Ramos (cell line): Measurements from ENCODE around the gene PRXL2B.

ENCODE experiments used
- in situ Hi-C: fragments of 300-500 bp; cut with MboI; formaldehyde crosslinking; loops from one replicate; pipeline ENCODE4 v1.14.3; 2022; ENCODE audit warnings: low sequenced_read_pairs; ENCODE audit not compliant: unreplicated experiment

PRXL2B gene

DNA sequence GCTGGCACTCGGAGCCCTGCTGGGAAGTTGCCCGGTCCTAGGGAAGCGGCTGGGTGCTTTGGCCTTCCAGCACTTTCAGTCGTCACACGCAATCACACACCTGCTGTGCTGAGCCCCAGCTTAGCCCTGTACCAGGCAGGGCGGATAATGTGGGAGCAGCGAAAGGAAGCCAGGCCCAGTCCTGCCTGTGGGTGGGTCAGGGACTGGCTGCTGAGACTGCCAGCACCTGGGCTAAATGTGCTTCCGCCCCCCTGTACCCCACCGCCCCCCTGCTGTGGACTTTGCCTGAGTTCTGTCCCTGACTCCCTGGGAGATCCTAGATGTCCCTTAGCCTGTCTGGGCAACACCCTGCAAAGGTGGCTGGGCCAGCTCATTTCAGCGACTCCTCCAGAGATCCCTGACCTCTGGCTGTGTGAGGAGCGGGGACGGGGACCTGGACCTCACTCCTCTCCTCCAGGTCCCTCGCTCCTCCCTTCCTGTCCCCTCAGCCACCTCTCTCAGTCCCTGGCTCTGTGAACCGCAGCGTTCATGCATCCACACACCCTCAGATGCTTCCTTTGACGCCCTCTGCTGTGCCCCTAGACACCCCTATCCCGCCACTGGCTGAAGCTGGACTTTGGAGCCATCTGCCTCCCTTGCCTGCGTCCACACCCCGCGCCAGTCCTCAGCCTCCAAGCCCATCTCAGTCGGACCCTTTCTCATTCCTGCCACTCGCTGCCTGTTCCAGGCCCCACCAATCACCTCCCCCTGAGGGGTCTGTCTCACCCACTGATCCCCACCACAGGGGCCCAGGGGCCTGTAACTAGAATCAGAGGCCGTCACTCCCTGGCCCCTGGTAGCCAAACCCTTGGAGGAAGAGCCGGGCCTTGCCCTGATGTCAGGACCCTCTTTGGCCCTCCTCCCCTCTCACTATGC is 44.8 kb downstream of the PRXL2B start:
- in situ Hi-C loops = no loop called here

DNA sequence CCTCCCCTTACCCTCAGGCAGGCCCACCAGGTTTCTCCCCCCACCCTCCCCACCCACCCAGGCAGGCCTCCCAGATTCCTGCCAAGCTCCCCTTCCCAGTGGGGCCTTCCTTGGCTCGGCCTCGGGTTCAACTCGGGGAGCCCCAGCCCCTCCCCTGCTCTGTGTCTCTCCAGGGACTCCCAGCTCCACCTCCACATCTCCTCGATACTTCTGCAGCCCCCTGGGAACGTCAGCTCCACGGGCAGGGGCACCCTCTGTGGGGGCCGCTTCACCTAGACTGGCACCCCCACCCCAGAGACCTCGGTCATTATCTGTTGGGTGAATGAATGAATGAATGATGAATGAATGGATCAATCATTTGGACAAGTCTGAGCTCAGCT is 45.5 kb downstream of the PRXL2B start:
- in situ Hi-C loops = no loop called here

GRCh38 chr1:2632561-2633361 is 46.2 kb downstream of the PRXL2B start, which contains the start of gene MMEL1:
MMEL1 (minus strand) TSS chr1:2633016; CDS start chr1:2629484, 3,532 bp downstream.
- in situ Hi-C loops = no loop called here

DNA sequence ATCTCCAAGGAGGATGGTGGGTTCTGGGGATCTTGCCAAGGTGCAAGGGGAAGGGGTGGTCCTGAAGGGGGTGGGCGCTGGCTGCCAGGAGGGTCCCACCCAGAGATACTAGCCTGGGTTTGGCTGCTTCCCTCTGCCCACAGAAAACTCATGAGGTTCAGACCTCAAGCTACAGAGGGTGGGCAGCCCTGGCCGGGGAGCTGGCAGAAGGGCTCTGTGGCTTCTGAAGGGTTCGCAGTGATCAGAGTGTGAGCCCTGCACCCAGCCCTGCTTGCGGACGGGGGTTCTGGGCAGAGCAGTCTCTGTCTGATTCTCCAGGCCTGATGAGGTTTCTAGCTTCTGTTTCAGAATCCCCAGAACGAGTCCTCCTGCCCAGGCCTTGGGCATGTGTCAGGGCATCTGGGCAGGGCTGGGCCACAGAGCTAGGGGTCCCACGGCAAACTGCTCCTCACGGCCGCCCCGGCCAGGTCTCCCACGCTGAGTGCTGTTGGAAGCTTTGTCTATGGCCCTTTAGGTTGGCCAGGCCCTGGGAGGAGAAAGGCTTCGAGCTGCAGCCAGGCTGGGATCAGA is 46.9 kb downstream of the PRXL2B start:
- in situ Hi-C loops = no loop called here

DNA sequence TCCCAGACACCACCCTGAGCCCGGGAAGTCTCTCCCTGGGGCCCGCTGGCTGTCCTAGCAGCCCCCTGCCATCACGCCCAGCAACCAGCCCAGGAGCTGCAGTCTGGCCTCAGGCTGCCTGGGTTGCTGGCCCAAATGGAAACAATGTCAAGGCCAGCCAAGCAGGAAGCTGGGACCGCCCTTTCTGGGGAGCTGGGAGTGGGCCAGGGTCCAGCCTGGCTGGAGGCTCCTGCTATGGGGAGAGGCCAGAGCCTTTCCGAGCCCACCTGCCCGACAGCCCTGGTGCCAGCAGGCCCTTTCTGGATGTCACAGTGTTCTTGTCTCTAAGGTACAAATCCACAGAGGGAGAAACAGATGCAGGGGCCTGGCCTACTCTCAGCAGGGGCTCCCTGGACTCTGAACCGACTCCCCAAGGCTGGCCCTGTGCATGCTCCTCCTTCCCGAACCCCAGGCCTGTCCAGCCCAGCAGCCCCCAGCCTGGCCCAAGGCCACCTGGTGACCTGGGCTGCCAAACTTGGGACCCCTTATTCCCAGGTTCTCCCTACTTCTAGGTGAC is 47.4 kb downstream of the PRXL2B start:
- in situ Hi-C loops = no loop called here

DNA sequence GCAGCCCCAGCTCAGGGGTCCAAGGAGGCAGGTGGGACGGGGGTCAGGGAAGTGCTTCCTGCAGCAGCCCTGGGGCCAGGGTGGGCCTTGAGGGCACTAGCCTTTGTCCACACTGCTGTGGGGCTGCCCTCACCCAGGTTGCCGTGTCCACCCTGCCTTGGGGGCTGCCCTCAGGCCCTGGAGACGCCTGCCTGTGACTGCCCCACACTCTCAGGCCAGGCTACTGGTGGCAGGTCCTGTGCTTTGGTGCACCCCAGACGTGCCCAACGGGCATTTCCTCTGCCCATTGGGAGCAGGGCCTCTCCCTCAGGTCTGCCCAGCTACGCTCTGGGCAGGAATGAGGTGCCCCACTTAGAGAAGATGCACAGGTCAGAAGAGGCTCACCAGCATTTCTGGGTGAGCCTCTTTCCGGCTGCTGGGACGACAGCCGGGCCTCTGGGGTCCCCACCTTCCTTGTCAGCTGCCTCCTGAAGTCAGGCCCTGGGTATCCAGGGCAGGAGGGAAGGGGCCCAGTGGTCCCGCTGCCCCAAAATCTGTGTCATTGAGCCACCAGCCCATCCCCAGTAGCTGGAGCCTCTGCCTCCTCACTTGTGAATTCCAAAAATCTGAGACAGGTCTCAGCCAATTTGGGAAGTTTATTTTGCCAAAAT is 48.9 kb downstream of the PRXL2B start:
- in situ Hi-C loops = no loop called here

DNA sequence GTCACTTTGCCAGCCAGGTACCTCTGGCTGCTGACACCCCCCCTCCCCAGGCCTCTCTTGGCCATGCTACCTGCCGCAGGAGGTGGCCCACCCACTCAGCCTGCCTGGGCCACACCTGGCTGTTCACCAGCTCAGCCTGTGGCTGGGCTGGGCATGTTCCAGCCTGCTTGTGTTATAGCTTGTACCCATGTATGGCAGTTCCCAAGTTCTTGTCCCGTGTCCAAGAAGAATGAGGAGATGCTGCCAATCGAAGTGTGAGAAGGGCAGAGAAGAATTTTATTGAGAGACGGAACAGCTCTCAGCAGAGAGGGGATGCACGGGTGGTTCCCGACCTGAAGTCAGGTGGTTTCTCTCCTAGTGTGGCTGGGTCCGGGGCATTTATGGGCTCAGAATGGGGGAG is 50.2 kb downstream of the PRXL2B start:
- in situ Hi-C loops = no loop called here

- in situ Hi-C loops = no loop called here
These were observed 51.0 kb downstream of the PRXL2B start for GRCh38 chr1:2637442-2638145.

DNA sequence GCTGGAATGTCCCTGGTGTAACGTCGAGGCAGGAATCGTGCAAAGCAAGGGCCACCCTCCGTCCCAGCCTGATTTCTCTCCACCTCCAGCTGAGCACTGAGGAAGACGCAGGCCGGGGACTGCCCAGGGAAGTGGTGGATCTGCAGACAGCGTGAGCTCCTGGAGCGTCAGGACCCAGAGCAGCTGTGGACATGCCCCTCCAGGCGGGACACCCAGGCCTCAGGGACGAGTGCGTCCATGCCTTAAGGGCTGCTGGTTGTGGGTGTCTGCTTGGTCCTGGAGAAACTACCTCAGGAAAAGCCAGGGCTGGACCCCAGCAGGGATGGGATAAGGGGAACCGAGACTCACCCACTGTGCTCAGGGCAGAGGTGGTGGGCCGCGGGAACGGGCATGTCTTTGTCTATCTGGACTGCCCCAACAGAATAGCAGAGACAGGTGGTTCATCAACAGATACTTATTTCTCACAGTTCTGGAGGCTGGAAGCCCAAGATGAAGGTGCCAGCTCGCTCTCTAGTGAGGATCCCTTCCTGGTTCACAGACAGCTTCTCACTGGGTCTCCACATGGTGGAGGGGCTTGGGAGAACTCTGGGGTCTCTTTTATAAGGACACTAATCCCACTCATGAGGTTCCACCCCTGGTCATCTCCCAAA is 52.0 kb downstream of the PRXL2B start:
- in situ Hi-C loops = no loop called here

DNA sequence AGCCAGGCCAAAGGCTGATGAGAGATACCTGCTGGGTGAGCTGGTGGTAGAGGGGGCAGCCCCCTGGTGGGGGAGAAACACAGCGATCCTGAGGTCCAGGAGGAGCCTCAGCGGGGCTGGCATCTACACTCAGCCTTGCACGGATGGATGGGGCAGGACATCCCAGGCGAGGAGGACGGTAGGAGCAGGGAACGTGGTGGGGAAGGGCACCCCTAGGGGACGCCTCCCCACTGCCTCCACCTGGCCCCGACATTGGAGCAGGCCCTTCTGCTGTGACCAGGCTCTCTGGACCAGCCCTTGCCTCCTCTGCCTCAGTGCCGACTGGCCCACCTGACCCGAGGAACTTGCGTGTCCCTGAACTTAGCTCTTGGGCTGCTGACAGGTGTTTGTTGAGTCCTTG is 52.6 kb downstream of the PRXL2B start:
- in situ Hi-C loops = no loop called here

GRCh38 chr1:2639607-2640521 is 53.3 kb downstream of the PRXL2B start:
- in situ Hi-C loops = no loop called here

GRCh38 chr1:2640626-2641025 is 54.0 kb downstream of the PRXL2B start:
- in situ Hi-C loops = no loop called here
